Measurements from ENCODE around the gene EXOSC3.
A peak's percentile ranks its signal among the peaks of the same experiment; 100 is the strongest.
"Not testable (repeated sequence)": the region's sequence is repeated elsewhere in the genome, so short reads cannot be mapped to it uniquely, and the experiment has no call there.

EXOSC3 gene

DNA sequence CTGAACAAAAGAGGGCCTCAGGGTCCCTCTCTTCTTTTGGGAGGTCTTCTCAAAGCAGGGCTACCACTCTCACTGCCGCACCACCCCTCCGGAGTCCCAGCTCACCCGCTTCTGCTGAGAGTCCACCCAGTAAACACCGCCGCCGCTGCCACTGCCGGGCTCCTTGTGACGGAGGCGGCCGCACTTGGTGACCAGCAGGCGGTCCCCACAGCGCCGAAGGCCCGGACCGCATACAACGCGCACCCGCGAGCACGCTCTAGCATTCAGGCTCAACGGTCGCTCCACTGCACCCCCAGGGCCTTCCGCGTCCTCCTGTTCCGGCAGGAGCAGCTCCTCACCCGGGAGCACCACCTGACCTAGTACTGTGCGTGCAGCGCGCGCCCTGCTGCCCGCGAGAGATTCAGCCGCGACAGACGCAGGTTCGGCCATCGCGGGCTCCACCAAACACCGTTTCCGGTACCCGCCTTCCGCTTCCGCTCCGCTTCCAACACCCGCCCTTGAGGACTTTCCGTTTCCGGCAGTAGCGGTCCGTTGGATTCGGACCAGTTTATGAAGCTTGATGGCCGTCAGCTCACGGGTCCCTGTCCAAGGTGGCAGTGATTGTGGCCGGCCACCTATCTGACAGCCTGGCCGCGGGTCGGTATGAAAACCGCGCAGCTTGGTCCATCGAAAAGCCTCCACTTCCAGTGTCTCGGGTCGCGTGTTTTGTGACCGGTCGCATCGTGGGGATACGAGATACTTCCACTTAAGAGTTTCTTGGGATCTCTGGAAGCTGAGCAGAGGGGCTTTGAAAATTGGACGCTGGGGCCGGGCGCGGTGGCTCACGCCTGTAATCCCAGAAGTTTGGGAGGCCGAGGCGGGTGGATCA is at the start of gene EXOSC3:
TSS of gene EXOSC3 (minus strand) at position 449 of the 868 bp plus-strand sequence. CDS start at position 429, 20 bp downstream.
- peak; percentile 87 for DNase-seq

DNA sequence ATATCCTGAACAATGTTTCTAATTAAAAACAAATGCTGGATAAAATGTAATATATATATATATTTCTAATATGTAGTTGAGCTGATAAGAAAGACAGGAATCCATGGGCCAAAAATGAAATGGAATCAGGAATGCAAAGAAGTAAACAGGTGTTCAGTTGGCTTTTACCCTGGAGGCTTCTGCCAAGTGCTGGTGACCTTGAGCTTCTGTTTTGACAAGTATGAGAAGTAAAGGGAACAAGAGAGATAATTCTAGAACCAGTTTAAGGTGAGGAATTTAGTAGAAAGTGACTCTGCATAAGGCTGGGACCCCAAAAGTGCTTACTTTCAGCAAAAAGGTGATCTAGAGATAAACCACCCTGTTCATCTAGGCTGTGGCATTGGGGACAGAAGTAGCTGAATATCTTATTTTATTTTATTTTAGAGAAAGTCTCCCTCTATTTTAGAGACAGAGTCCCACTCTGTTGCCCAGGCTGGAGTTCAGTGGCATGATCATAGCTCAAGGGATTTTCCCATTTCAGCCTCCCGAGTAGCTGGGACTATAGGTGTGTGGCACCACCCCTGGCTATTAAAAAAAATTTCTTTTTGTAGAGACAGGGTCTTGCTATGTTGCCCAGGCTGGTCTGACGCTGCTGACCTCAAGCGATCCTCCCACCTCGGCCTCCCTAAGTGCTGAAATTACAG is 42.8 kb upstream of the EXOSC3 start:
- DNase-seq: no peak

DNA sequence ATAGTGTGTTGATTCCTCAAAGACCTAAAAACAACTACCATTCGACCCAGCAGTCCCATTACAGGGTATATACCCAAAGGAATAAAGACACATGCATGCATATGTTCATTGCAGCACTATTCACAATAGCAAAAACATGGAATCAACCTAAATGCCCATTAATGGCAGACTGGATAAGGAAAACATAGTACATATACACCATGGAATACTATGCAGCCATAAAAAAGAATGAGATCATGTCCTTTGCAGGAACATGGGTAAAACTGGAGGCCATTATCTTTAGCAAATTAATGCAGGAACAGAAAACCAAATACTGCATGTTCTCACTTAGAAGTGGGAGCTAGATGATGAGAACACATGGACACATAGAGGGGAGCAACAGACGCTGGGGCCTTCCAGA is 40.3 kb upstream of the EXOSC3 start:
- not testable (repeated sequence) for DNase-seq

DNA sequence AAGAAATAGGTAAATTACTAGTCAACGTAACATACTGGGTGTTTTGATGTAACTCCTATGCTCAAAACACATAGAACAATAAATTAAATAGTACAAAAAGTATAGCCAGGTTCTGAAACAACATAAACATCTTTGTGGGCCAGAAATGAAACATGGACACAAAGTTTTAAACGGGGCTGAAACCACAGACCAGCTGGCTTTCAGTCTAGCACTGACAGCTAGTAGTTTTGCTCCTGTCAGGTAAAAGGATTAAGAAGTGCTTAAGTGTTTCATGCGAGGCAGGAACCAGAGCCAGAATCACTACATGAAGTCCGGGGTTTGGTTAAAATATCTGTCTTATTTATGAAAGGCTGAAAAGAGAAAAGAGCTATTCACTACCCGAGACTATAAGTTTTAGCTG is 35.3 kb upstream of the EXOSC3 start:
- DNase-seq: no peak

DNA sequence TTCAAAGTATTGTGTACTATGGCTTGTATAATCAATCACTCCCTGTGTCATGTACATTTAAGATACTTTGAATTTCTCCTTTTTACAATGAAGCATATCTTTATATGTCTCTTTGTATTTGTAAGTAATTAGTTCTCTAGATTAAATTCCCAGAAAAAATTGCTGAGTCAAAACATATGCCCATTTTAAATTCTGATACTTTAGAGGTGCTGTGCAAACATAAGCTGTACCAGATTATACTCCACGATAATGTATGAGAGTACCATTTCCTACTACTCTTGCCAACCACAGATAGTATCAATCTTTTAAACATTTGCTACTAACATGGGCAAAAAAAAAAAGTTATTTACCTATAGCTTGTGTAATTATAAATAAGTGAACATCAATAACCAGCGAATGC is 34.0 kb upstream of the EXOSC3 start:
- no peak for DNase-seq

DNA sequence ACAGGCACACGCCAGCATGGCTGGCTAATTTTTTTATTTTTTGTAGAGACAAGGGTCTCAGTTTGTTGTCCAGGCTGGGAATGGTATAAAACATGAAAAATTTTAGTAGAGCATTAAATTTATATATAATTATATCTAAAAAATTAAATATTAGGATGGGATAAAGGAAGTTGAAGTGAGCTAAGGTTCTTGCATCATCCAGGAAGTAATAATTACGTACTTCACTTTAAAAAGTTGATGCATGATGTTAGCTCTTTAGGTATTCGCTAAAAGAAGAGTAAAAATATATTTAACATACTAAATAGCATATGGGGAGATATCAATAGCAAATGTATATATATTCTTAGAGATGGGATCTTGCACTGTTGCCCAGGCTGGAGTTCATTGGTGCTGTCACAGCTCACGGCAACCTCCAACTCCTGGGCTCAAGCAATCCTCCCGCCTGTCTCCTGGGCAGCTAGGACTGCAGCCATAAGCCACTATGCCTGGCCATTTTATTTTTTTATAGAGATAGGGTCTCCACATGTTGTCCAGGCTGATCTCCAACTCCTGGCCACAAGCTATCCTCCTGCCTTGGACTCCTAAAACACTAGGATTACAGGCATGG is 28.0 kb upstream of the EXOSC3 start:
- DNase-seq: no peak

DNA sequence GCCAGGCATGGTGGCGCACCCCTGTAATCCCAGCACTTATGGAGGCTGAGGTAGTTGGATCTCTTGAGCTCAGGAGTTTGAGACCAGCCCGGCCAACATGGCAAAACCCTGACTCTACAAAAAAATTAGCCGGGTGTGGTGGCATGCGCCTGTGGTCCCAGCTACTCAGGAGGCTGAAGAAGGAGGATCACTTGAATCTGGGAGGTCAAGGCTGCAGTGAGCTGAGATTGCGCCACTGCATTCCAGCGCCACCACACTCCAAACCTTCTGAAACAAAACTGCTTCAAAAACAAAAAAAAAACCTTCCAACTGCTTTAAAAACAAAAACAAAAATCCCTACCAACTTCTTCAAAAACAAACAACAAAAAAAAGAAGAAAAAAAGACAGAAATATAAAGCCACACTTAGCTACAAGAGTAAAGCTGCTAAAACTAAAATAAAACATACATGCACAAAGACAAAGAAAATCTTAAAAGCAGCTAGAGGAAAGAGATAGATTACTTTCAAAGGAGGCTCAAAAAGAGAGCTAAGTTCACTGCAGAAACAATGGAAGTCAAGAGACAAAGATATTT is 27.1 kb upstream of the EXOSC3 start:
- DNase-seq: no peak

DNA sequence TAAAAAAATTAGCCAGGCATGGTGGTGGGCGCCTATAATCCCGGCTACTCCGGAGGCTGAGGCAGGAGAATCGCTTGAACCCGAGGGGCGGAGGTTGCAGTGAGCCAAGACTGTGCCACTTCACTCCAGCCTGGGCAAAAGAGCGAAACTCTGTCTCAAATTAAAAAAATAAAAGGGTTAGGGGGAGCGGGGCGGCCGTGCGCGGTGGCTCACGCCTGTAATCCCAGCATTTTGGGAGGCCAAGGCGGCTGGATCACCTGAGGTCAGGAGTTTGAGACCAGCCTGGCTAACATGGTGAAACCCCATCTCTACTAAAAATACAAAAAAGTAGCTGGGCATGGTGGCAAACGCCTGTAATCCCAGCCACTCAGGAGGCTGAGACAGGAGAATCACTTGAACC is 24.8 kb upstream of the EXOSC3 start:
- DNase-seq: not testable (repeated sequence)

DNA sequence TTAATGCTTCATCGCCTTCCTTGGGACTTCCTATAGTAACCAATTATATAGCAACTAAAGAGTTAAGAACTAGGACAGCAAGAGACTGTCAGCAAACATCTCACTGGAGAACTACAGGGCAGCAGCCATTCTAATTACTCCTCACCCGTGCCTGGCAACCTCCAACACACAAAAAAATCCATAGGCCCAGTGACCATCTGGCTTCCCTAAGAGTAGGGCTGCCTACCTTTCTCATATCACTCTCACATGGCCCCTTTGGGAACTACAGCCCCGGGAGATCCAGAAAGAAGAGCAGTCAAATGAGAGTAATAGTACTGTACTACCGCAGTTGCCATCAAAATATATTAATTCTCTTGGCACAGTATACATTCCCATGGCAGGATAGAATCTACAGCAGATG is 21.4 kb upstream of the EXOSC3 start:
- no peak for DNase-seq

DNA sequence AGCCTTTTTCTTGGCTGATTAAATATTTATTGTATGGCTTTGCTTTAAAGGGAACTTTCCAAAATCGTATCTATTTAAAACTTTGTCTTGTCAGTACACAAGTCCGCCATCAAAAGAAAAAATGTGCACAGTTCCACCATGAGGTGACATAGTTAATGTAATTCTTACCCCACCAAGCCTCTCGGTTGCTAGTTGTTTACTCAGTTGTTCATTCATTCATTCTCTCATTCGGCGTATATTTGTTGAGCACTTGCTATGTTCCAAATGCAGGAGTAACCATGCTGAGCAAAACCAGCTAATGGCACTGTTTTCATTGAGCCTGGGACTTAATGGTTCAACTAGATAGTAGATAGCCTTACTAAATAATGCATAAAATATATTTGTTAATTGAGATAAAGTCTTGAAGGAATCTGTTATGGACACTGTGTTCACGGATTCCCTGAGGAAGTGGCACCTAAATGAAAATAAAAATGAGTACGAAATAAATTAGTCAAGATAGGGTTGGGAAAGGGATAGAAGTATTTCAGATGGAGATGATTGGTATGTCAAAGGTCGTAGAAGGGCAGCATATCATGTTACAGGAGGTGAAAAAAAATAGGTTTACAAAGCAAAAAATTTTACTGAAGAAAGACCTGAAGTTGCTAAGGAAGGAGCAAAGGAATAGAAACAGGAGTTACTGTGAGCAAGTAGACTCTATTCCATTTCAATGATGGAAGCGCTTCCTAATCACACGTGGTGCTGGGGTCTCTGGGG is 17.3 kb upstream of the EXOSC3 start:
- DNase-seq: no peak

DNA sequence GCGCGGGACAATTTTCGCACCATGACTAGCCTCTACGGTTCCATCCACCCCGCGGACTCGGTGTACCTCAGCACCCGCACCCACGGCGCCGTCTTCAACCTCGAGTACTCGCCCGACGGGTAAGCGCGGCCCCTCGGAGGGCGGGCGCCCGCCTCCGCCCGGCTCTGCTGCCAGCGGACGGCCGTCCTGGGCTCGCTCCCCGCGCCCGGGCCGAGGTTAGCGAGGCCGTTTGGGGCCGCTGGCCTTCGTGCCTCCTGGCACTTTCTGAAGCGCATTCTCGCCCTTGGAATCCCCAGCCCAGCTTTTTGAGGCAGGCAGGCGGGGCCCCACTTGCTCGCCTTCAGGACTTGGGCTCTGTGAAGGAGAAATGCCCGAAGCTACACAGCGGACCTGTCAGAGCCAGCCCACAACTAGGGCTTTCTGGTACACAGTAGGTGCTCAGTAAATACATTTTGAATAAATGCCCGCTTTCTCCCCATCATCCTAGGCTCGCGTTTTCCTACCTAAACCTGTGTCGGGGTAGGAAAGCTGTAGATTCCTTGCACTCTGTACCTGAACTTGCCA is 16.5 kb upstream of the EXOSC3 start:
- no peak for DNase-seq

DNA sequence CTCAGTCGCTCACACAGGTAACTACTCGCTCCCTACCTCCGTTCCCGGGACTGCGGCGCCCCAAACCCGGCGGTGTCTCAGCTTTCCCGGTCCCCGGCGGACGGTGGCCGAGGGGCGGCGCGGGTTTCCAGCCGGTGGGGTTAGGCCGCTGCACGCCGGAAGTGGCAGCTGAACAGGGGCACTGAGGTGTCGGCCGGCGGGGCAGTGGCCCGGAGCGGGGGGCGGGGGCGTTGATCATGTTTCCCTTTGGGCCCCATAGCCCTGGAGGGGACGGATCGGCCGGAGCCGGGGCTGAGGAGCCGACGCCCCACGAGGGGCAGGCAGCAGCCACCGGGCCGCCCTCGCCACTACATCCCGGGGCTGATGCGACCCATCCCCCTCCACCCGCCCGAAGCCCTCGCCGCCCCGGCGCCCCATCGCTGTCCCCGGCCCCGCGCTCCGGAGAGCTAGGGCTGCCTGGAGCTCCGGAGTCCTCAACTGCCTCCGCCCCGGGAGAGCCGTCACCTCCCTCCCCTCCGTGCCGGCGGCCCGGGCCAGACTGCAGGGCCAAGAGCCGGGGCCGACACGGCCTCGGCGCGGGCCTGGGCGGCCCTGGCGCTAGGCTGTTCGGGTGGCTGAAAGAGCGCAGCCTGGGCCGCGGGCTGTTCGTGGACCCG is 15.9 kb upstream of the EXOSC3 start, which contains the start of gene DCAF10:
TSS of gene DCAF10 (plus strand) at position 167 of the 656 bp plus-strand sequence. CDS start at position 237, 70 bp downstream.
- peak; percentile 88 for DNase-seq

DNA sequence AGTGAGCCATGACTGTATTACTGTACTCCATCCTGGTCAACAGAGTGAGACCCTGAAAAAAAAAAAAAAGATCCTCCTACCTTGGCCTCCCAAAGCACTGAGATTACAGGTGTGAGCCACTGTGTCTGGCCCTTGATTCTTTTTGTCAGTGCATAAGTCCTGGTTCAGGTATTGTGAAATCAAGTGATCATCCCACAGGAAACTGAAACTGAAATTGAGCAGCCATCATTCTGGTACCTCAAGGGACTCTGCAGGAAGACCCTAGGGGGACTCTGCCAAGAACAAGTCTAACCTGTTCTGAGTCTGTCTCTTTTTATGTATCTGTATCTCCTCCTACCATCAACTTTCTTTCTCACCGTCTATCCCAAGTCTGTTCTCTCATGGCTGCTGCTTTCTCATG is 13.8 kb upstream of the EXOSC3 start:
- DNase-seq: no peak

DNA sequence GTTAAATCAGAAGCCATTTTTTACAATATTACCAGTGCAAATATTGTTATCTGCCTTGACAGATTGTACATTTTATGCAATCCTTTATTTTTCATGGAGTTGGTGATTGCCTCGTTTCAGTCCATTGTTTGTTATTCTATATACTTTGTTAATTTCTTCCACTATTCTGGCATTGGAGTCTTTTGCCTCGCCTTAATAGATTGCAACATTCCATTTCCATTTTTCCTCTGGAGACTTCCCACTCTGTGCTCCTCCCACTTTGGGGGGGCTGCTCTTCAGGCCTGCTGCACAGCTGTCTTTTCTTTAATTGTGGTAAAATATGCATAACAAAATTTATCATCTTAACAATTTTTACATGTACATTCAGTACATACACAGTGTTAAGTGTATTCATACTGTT is 11.4 kb upstream of the EXOSC3 start:
- DNase-seq: no peak

DNA sequence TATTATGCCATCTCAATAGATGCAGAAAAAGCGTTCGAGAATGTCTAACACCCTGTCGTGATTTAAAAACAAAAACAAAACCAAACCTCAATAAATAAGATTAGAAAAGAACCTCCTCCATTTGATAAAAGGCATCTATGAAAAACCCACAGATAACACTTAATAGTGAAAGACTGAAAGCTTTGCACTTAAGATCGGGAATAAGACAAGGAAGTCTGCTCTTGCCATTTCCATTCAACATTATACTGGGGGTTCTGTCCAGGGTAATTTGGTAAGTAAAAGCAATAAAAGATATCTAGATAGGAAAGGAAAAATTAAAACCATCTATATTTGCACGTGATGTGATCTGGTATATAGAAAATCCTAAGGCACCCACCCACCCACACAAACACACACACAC is 7.3 kb upstream of the EXOSC3 start:
- DNase-seq: no peak

DNA sequence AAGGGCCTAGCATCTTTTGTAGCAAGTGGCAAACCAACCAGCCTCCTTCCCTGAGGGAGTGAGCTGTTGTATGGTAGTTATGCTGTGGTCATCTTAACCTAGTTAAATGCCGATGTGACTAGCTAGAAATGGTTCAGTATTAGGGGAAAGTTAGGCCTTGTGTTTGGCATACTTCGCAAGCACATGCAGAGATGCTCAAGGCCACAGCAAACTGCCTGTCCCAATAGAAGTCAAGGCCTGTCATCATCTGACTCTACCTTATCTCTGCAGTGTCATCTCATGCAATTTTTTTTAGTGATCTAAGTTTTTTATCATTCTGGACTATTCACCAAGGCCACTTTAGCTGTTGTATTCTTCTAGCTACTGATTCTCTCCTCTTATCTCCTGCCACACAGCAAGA is 5.2 kb upstream of the EXOSC3 start:
- DNase-seq: no peak

DNA sequence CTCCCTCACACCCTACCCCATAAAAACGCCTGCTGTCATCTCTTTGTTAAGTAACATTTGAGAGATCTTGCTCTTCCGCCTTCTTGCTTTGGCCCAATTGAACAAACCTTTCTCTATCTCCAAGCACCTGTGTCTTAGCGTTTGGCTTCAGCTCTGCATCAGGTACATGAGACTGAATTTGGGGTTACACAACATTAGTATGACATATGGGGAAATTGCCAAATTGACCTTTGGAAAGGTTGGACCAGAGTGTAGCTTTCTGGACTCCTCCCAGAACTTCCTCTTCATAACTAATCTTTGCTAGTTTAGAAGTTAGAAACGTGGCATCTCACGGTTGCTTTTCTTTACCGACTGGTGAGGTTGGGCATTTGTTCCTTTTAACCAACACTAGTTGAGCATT is 3.5 kb upstream of the EXOSC3 start:
- DNase-seq: no peak

DNA sequence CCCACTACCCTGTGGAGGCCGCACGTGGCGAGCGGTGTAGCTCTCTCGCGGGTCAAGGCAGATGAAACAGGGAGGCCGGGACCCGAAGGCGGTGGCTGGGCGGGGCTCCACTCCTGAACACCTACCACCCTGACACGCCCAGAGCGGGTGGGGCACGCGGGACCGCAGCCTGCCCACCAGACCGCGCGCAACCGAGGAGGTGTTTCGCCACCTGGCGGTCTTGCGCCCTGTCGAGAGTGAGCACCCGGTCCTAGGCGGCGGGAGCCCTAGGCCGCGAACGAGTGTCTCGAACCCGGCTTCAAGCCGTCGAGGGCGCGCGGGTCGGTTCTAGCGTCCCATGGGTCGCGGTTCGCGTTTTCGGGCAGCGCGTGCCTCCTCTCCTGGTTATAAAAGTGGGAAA is 2.2 kb upstream of the EXOSC3 start:
- no peak for DNase-seq

DNA sequence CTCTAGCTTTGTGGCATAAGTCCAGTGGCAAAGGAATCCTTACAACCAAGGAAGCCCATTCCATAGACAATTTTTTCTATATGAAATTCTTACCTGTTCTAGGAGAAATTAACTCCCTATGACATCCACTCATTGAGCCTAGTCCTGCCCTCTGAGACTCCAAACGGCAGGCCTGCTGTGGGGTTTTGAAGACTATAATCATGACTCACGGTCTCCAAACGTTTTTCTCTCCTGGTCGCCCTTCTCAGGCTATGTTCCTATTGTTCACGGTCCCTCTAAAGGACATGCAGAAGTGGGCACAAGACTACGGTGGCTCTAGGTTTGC is 611 bp downstream of the EXOSC3 start:
- peak; percentile 9 for DNase-seq

DNA sequence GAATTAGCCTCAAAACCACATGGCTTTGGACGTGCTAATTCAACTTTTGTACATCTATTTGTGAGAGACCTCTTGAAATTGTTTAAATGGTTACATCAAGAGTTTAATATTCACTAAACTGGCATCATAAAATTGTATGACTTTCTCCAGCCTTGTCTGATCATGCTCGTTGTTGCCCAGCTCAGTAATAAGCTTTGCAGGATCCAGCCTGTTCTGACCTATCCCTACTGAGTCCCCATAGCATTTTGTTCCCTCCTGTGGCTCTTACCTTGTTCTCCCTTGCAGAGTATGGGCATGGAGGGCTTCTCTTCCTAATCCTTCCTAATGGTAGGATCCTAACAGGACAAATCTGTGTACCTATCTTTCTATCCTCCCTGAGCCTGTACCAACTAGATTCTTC is 6.3 kb downstream of the EXOSC3 start:
- DNase-seq: no peak

DNA sequence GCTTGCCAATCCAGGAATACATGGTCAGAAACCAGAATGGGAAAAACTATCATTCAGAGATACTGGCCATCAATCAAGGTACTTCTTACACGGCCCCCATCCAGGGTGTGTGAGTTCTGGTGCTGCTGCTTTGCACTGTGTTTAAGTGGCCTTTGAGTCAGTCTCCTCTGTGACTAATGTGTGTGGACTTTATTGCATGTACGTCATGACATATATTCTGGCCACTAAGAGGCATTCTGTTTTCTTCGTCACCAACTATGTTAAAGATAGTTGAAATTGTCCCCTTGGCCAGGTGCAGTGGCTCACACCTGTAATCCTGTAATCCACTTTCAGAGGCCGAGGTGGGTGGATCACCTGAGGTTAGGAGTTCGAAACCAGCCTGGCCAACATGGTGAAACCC is 8.5 kb downstream of the EXOSC3 start:
- DNase-seq: no peak

All from CD4-positive, alpha-beta T cell treated with Interleukin-17A for 4 hours (primary cell).